Measurements from ENCODE around the gene SH3RF3.

DNA sequence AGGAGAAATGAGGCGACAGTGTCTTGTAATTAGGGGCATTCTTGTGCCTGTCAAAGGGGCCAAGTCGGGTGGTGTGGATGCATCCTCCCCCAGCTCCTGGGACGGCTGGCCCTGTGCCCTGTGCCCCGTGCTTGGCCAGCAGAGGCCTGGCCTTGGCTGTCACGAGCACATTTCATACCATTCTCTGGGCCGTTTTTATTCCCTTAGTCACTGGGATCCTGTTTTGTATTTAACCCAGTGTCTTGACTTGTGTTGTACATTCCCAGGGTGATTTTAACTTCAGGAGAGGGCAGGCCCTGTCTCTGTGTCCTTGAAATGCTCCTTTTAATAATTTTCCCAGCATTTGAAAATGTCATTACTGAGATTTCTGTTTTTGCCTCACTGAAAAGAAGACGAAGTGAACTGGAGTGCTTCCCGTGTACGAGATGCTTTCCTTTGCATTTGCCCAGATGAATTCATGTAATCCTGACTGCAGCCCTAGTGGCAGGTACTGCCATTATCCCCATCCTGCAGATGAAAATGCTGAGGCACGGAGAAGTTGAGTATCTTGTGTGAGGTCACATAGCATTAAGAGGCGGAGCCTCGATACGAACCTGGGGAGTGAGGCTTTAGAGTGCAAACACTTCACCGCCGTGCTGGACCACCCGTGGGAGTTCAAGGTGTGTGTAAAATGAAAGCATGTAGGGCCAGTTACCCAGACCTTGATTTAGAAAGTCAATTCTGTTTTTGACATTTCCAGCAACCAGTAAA lies 57.0 kb downstream of the SH3RF3 start:
- TF ChIP-seq, protein P1, sequence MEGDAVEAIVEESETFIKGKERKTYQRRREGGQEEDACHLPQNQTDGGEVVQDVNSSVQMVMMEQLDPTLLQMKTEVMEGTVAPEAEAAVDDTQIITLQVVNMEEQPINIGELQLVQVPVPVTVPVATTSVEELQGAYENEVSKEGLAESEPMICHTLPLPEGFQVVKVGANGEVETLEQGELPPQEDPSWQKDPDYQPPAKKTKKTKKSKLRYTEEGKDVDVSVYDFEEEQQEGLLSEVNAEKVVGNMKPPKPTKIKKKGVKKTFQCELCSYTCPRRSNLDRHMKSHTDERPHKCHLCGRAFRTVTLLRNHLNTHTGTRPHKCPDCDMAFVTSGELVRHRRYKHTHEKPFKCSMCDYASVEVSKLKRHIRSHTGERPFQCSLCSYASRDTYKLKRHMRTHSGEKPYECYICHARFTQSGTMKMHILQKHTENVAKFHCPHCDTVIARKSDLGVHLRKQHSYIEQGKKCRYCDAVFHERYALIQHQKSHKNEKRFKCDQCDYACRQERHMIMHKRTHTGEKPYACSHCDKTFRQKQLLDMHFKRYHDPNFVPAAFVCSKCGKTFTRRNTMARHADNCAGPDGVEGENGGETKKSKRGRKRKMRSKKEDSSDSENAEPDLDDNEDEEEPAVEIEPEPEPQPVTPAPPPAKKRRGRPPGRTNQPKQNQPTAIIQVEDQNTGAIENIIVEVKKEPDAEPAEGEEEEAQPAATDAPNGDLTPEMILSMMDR (IDR thresholded peaks at IDR 0.05) = no peak
- no peak for TF ChIP-seq POLR2A (IDR thresholded peaks at IDR 0.05)
